Measurements from ENCODE around the gene ZNF274.
"Not testable (repeated sequence)": the region's sequence is repeated elsewhere in the genome, so short reads cannot be mapped to it uniquely, and the experiment has no call there.

ZNF274 gene

GRCh38 chr19:58182989-58183816 lies at the start of gene ZNF274:
ZNF274 (plus strand) TSS chr19:58183061; CDS start chr19:58183966, 905 bp downstream.
- DNase-seq, result no peak

GRCh38 chr19:58134244-58134643 lies 48.6 kb upstream of the ZNF274 start:
- no peak for DNase-seq

DNA sequence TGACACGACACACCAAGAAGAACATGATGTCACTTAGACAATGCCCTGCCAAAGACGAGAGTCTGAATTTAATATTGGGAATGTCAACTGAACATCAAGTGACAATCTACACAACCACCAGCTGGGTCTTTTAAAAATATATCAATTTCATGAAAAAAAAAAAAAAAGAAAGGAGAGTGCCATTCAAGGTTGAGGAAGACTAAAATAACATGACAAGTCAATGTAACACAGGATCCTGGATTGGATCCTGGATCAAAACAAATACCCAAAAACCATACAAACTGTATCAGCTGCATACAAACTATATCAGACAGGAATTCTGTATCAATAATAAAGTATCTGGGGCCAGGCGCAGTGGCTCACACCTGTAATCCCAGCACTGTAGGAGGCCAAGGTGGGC lies 37.0 kb upstream of the ZNF274 start:
- DNase-seq, result no peak

DNA sequence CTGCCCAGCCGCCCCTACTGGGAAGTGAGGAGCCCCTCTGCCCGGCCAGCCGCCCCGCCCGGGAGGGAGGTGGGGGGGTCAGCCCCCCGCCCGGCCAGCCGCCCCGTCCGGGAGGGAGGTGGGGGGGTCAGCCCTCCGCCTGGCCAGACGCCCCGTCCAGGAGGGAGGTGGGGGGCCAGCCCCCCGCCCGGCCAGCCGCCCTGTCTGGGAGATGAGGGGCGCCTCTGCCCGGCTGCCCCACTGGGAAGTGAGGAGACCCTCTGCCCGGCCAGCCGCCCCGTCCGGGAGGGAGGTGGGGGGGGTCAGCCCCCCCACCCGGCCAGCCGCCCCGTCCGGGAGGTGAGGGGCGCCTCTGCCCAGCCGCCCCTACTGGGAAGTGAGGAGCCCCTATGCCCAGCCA lies 35.4 kb upstream of the ZNF274 start:
- DNase-seq, result not testable (repeated sequence)

DNA sequence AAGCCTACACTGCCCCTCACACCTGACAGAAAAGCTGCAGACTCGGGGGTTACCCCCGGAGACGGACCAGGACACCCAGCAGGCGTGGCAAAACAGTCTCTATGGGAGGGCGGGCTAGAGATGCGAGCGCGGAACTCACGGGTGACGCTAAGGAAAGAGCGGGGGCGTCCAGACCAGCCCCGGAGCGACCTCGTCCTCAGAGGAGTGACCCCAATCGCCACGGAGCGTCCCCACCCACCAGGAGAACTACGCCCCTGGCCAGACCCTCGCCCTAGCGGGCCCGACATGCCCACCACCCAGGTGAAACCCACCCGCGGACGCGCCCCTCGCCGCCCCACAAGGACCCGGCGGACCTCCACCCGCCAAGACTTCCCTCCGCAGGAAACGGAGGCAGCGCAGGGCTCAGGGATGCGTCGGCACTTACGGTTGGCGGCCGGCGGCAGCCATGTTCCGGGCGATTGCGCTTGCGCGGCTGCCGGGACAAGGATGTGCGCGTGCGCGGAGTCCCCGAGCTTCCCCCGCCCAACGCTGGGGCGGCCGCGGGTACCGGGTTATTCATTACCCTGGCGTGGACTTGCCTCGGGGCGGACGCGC lies 32.4 kb upstream of the ZNF274 start, which contains the start of gene ZNF329:
Gene ZNF329 (minus strand): TSS at position 462 of the 594 bp plus-strand sequence. CDS start 21,286 bp downstream, outside the sequence.
- DNase-seq, result peak; percentile 18

- no peak for DNase-seq
Measured at GRCh38 chr19:58153386-58153785, 29.5 kb upstream of the ZNF274 start.

DNA sequence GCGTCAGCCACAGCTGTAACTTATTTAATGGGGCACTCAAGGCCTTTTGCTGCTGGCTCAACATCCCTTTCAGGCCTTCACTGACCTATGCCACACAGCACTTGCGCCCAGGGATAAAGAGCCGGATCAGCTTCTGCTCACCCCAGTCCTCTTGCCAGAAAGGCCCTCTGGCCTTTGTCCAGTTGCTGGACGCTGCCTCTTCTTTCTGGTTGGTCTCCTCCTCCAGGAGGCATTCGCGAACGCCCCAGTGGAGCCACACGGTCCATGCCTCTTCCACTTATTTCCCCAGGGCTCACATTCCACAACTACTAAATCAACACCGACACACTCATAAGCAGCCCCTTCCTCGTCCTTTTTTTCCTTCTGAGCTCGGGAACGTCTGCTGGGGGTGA lies 28.6 kb upstream of the ZNF274 start:
- no peak for DNase-seq

DNA sequence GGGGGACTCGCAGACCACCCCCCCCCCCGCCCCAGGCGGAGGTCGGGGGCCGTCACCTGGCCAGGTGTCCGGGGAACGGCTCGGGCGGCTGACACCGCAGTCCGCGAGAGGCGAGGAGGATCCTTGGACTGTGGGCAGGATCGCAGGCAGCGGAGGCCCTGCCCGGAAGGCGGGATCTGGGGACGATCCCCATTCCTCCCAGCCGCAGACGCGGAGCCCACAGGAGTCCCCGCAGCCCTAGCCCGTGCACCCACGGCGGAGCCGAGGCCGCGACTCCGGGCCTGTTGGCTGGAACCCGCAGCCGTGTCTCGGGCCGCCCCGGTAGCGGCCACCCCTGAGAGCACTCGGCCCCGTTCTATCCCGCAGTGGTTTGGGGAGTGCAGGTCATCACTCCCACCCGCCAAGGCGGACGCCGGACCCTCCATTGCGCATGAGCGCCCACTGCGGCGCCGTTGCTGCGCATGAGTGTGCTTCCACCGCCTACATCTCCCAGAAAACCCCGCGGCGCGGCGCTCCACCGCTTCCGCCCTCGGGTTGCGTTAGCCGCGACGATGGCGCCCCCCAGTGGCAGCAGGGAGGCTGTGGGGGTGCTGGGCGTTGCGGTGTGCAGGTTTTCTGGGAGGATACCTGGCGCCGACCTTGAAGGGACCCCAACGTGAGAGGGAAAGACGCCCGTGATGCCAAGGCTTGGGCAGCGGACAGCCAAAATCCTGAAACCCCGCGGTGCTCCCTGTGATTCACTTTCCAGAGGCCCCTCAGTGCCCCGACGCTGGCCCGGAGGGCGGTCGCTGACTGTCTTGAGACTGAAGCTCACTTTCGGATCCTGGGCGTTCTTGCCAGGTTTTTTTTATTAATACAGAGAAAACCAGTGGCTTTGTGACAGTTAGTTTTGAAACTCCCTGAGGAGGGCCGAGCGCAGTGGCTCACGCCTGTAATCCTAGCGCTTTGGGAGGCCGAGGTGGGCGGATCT lies 27.9 kb upstream of the ZNF274 start:
- DNase-seq, result peak; percentile 43

- DNase-seq, result no peak
Measured at GRCh38 chr19:58157045-58157728, 25.7 kb upstream of the ZNF274 start.

DNA sequence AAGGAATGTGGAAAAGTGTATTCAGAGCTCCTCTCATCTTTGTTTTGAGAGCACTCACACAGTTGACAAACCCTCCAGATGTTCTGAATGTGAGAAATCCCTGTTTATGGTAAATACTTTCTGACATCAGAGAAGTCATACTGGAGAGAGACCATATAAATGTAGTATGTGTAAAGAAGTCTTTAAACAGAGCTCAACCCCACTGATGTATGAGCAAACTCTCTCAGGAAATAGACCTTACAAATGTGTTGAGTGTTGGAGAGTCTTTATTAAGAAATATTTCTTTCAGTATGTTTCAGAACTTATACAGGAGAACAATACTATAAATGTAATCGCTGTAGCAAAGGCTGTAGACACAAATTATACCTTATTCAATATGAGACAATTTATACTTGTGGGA lies 16.6 kb upstream of the ZNF274 start:
- DNase-seq, result no peak

DNA sequence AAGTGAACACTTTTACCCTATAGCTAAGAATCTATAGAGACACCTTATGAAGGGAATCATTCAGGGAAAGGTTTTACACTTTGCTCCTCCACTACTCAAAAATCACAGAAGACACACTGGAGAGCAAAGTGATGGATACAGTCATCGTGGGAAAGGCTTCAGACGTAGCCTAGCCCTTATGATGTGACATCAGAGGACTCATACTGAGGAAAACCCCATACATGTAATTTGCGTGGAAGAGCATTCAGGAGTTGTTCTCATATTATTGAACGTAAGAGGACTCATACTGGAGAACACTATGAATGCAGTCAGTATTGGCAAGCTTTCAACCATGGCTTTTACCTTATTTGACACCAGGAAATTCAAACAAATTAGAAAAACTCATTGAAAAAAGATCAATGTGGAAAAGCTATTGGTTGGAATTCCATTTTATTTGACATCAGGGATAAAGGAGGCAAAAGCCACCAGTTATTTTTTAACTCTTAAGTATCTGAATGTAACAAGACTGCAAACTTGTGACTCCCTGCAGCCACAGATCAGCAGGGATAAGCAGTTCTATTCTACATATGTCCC lies 16.1 kb upstream of the ZNF274 start:
- no peak for DNase-seq

DNA sequence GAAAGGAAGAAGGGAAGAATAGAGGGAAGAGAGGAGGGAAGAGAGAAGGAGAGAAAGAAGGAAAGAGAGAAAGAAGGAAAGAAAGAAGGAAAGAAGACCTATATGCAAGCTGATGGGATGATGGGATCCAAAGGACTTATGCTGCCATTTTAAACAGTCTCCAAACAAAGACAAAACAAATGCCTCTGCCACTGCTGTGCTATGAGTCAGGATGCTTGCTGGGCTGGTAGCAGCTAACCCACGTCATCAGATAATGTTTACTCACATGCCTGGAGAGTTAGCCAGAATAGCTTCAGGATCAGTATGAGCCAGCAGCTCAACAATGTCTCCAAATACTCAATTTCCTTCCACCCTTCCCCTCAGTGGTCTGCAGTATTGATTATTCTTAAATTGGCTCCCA lies 12.0 kb upstream of the ZNF274 start:
- DNase-seq, result no peak

DNA sequence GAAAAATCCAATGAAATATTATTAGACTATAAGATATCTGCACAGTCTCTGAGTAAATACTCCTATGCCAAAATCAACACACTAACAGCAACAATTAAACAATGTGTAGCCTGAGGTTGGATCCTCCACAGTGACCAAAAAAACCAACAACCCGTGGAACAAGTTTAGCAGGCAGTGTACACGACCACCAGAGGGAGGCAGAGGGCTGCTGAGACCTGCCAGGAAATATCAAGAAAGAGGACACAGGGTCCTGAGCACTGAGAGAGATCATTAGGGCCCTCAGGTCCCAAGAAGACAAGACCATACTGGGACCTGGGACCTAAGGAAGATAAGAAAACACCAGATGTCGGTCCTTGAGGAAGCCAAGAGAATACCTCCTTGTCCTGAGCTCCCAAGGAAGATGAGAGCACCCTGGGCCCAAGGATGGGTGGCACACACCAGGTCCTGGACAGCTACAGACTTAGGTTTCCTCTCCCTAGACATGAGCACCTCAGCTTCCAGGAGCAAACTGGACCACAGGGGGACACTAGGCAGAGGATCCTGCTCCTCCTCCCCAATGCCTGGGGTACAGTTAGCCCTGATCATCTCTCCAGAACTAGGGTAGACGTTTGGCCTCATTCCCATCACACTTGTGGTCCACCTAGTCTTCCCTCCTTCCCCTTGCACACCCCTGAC lies 822 bp upstream of the ZNF274 start:
- DNase-seq, result no peak

GRCh38 chr19:58182577-58182988 lies 278 bp upstream of the ZNF274 start:
- no peak for DNase-seq

- no peak for DNase-seq
Measured at GRCh38 chr19:58183817-58184215, 955 bp downstream of the ZNF274 start.

- DNase-seq, result no peak
Measured at GRCh38 chr19:58196901-58197616, 14.2 kb downstream of the ZNF274 start.

- no peak for DNase-seq
Measured at GRCh38 chr19:58203814-58204475, 21.1 kb downstream of the ZNF274 start.

GRCh38 chr19:58204566-58204965 lies 21.7 kb downstream of the ZNF274 start:
- no peak for DNase-seq

DNA sequence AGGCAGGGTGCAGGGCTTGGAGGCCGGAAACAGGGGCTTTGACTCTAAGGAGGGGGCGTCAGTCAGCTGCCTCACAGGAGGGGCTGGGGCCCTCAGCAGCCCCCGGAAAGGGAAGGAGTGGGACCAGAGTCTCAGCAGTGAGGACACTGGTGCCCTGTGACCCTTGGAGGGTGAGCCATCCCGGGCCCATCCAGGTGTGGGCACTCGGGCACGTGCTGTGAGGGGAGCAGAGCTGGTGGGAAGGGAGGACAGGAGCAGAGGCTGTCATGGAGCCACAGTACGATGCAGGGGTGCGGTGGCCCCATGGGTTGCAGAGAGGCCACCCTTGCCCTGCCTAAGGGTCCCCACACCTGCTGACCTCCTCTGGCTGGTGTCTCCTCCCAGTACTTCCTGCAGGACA lies 26.7 kb downstream of the ZNF274 start:
- DNase-seq, result no peak

DNA sequence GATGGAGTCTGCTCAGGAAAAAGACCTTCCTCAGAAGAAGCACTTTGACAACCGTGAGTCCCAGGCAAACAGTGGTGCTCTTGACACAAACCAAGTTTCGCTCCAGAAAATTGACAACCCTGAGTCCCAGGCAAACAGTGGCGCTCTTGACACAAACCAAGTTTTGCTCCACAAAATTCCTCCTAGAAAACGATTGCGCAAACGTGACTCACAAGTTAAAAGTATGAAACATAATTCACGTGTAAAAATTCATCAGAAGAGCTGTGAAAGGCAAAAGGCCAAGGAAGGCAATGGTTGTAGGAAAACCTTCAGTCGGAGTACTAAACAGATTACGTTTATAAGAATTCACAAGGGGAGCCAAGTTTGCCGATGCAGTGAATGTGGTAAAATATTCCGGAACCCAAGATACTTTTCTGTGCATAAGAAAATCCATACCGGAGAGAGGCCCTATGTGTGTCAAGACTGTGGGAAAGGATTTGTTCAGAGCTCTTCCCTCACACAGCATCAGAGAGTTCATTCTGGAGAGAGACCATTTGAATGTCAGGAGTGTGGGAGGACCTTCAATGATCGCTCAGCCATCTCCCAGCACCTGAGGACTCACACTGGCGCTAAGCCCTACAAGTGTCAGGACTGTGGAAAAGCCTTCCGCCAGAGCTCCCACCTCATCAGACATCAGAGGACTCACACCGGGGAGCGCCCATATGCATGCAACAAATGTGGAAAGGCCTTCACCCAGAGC lies 29.6 kb downstream of the ZNF274 start:
- no peak for DNase-seq
